HG02973 (cell line): Measurements from ENCODE around the gene PIGK.
"Not testable (repeated sequence)": the region's sequence is repeated elsewhere in the genome, so short reads cannot be mapped to it uniquely, and the experiment has no call there.

Experiments used
- ATAC-seq: cut with Tn5 transposase; IDR thresholded peaks from one replicate; pipeline ENCODE4 v1.9.1; 2021; ENCODE audit warnings: moderate library complexity; ENCODE audit not compliant: unreplicated experiment

The PIGK gene

GRCh38 chr1:77219166-77219887 is at the start of gene PIGK:
PIGK (minus strand) TSS chr1:77219430; CDS start chr1:77219402, 28 bp downstream.
- ATAC-seq, result peak; percentile 93

DNA sequence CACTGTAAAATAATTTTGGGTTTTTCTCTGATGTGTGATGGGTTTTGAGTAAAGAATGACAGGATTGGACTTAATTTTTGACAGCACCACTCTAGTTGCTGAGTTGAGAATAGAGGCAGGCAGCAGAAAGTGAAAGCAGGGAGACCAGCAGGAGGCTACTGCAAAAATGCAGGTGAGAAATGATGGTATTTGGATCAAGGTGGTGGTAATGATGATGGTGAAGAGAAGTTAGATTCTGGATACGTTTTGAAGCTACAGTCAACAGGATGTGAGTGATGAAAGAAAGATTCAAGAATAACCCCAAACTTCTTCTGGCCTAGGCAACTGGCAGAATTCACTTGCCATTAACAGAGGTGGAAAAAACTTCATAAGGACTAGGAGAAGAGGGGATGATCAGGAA is 47.8 kb upstream of the PIGK start:
- ATAC-seq, result no peak

GRCh38 chr1:77265180-77265579 is 46.0 kb upstream of the PIGK start:
- ATAC-seq, result no peak

DNA sequence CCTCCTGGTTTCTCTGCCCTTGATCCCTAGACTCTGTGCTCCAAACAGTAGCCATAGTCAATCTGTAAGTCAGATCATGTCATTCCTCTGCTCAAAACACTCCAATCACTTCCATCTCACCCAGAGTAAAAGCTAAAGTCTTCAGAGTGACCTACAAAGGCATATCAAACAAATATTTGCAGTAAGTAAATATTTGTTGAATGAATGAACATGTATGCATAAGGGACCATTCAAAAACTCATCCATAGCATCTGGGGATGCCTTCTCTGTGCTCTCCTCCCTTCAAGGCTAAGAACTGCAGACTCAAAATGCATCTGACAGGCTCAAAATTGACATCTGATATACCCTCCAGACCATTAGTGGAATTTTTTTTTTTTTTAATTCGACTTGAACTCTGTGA is 44.5 kb upstream of the PIGK start:
- ATAC-seq, result no peak

DNA sequence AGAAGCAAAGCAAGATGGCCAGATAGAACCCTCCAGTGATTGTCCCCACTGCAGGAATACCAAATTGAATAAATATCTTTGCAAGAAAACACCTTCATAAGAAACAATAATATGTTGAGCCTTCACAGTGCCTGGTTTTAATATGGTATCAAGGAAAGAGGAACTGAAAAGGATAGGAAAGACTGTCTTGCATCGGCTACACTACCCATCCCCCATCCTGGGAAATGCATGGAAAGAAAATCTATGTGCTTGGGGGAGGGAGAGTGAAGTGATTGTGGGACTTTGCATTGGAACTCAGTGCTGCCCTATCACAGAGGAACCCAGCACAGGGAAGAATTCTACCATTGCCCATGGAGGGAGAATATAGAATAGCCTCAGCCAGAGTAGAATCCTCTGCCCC is 34.0 kb upstream of the PIGK start:
- no peak for ATAC-seq

GRCh38 chr1:77250126-77250525 is 30.9 kb upstream of the PIGK start:
- no peak for ATAC-seq

DNA sequence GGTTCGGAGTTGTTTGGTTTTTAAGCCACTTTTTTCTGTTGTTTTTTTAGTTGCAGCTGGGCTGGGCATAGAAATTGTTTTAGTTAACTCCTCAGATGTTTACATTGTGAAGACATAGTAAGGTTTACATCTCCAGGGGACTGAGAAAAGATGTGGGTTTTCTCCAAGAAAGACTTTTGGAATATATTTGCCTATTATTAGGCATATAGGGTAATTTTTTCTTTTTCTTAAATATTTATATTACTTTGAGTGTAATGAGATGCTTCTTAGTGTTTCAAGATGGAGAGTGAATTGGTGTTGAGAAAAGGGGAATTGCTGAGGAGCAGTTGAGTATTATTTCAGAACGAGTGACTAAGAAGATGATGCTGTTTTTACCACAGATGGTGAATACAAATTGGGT is 26.6 kb upstream of the PIGK start:
- ATAC-seq, result no peak

- ATAC-seq, result no peak
Observed at GRCh38 chr1:77239311-77239710, 20.1 kb upstream of the PIGK start.

- no peak for ATAC-seq
Observed at GRCh38 chr1:77238462-77238861, 19.2 kb upstream of the PIGK start.

- ATAC-seq, result no peak
Observed at GRCh38 chr1:77234943-77235342, 15.7 kb upstream of the PIGK start.

- no peak for ATAC-seq
Observed at GRCh38 chr1:77234096-77234495, 14.9 kb upstream of the PIGK start.

GRCh38 chr1:77232829-77233228 is 13.6 kb upstream of the PIGK start:
- no peak for ATAC-seq

- no peak for ATAC-seq
Observed at GRCh38 chr1:77230051-77230450, 10.8 kb upstream of the PIGK start.

DNA sequence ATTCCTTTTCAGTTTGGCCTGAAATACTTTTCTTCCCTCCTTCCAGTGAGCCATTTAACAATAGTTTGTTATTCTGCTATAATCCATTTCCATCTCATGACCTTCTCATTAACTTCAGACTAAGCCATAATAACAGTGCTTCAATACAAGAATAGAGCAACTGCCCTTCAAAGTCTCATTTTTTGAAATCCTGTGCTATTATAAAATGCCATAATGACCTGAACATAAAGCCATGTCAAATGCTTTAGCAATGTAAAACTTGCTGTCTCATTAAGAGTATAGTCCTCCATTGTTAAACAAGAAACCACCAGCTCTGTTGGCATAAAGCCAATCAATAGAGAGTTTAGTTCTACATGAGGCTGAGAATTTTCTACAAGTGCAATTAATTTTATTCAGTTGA is 9.6 kb upstream of the PIGK start:
- no peak for ATAC-seq

- no peak for ATAC-seq
Observed at GRCh38 chr1:77227381-77227780, 8.2 kb upstream of the PIGK start.

DNA sequence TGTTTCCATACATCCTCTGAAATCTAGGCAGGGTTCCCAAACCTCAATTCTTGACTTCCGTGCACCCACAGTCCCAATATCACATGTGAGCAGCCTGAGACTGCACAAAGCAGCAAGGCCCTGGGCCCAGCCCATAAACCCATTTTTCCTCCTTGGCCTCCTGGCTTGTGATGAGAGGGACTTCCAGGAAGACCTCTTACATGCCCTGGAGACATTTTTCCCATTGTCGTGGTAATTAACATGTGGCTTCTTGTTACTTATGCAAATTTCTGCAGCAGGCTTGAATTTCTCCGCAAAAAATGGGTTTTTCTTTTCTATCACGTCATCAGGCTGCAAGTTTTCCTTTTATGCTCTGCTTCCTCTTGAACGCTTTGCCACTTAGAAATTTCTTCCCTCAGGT is 3.3 kb upstream of the PIGK start:
- ATAC-seq, result no peak

DNA sequence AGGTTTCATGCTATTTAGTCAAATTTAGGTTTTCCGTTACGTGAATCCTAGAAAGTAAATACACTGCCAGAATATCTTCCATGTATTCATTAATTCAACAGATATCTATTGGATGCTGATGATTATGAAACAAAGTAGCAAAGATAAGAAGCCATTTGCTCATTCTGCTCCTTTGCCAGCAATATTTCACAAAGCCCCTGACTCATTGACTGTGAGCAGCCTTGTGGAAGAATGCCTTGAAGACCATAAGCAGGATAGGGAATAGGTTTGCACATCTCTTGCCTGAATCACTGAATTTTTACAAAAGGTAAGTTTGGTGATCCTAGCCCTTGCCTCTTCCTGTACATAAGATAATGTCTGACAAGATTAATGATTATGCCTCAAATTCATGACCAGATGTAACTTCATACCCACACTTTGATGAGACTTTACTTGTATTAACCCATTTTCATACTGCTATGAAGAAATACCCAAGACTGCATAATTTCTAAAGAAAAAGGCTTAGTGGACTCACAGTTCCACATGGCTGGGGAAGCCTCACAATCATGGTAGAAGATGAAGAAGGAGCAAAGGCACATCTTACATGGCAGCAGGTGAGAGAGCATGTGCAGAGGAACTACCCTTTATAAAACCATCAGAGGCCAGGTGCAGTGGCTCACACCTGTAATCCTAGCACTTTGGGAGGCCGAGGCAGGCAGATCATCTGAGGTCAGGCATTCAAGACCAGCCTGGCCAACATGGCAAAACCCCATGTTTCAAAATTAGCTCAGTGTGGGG is 1.6 kb upstream of the PIGK start:
- ATAC-seq, result no peak

GRCh38 chr1:77218477-77219165 is 609 bp downstream of the PIGK start:
- peak; percentile 38 for ATAC-seq

- ATAC-seq, result not testable (repeated sequence)
Observed at GRCh38 chr1:77204043-77204442, 15.2 kb downstream of the PIGK start.

GRCh38 chr1:77202751-77203150 is 16.5 kb downstream of the PIGK start:
- no peak for ATAC-seq

DNA sequence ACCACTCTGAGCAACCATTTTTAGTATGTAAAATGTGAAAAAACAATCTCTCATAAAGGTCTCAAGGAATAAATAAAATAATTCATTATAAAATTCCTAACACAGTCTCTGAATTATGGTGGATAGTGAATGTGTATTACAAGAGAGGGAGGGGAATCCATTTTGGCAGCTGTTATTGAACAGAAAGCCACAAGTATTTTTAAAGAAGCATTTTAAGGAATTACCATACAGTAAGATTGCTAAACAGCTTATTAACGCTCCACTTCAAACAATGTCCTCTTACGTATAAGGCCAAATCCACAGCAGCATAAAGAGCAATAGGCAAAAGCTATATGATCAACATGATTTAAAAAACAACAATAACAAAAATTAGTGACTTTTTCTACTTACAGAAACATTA is 18.4 kb downstream of the PIGK start:
- ATAC-seq, result no peak

- no peak for ATAC-seq
Observed at GRCh38 chr1:77200293-77200692, 18.9 kb downstream of the PIGK start.
